ENCODE results near the gene EIF4E1B.

GRCh38 chr5:176606032-176606431, 24.4 kb upstream of the EIF4E1B start:
- no peak for TF ChIP-seq CTCF (IDR thresholded peaks at IDR 0.05)
- no peak for TF ChIP-seq POLR2AphosphoS5 (IDR thresholded peaks at IDR 0.05)
- no peak for TF ChIP-seq POLR2A (IDR thresholded peaks at IDR 0.05)
